ENCODE data around the gene NOXO1.

- TF ChIP-seq CTCF (IDR thresholded peaks at IDR 0.05) (no peak), POLR2A (IDR thresholded peaks at IDR 0.05) (no peak)
These were observed 11.5 kb upstream of the NOXO1 start for GRCh38 chr16:1992704-1993317.

Measured in thyroid gland (tissue), 4 donors.